ENCODE results near the gene LRRC27. TPM values are rescaled to one million over a fixed set of nuclear protein-coding genes. Genes with fewer than 3 reads are reported as not detected.

The LRRC27 gene
- total and polyA plus RNA-seq, 7 experiments from 2014 or later, result 1.8 to 10.8 (median 6.0) TPM

DNA sequence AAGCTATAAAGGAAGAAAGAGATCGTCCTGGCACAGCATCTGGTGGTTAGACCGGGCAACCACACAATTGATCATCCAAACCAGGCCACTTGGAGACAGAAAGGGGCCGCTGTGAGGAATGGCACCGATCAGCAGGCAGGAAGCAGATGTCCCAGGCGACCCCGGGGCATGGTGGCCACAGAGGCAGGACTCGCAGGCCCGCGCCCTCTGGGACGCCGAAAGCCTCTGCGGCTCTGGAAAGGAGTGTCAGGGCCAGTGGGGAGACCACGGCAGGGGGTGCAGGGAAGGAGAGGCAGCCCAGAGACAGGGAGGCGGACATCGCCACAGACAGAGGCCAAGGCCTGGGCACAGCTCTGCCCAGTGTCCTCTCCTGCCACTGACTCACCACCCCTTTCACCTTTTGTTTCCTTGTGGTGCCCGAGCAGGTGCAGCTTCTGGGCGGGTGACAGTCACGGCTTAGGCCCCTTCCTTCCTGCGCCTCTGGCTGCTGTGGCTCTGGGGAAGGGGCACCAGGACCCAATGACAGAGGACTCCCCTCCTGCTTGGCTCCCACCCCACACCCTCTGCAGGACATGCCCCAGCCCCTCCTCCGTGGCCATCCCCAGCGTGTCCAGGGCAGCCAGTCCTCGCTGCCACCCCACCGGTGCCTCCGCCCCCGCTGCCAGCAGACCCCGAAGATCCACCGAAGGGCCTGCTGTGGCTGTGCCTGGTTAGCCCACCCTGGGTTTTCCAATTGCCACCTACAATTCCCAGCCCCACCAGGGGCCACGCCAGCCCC is 35.1 kb upstream of the LRRC27 start:
- Mint-ChIP-seq H3K36me3 (peaks cover 0 to 6% (median 0%) of the 10 kb centered on the region in 5 donors), H3K27ac (no peak overlapping the region), H3K9me3 (no peaks in the 10 kb centered on the region), H3K4me3 (no peak overlapping the region), H3K4me1 (peaks cover 4 to 15% (median 7%) of the 10 kb centered on the region in 7 donors), H3K27me3 (peaks cover 0 to 3% (median 0%) of the 10 kb centered on the region in 5 donors)
- ChIA-PET POLR2A (no interaction called here), CTCF (no interaction called here)
- intact Hi-C loops (cut with micrococcal nuclease), result no loop called here
- Histone ChIP-seq H3K4me3 (ENCODE audit: low read length) (no peak overlapping the region), H3K36me3 (ENCODE audit: control insufficient read depth in 2 of 3, insufficient read depth in 3 of 3, low read length in 3 of 3) (no peaks in the 10 kb centered on the region), H3K9me3 (ENCODE audit: control insufficient read depth in 2 of 3, low read length in 3 of 3) (no peaks in the 10 kb centered on the region), H3K27ac (ENCODE audit: low read depth, low read length) (no peak overlapping the region), H3K4me1 (ENCODE audit: control insufficient read depth in 2 of 2, insufficient read depth in 2 of 2, low read length in 2 of 2) (no peaks in the 10 kb centered on the region), H3K27me3 (ENCODE audit: control insufficient read depth in 2 of 2, insufficient read depth in 2 of 2, low read length in 2 of 2) (no peaks in the 10 kb centered on the region)
- DNase-seq (no peak), ATAC-seq (no peak)

DNA sequence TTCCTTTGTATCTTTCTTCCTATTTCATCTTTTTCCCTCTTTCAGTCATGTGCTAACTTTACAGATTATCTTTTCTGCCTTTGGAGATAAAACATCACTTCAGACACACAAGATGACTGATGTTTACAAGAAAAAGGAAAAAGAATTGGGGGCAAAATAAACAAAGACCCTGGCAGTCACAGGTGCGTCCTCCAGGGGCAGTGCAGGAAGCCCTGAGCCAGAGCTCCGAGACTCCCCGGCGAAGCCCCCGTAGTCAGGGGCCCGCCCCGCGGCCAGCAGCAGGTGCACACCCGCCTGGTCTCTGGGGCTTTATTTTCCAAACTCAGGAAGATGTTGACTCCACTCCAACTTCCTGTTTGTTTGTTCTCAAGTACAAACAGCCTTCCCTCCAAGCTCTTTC is 34.5 kb upstream of the LRRC27 start:
- Mint-ChIP-seq H3K4me1 (peaks cover 4 to 15% (median 5%) of the 10 kb centered on the region in 7 donors), H3K27me3 (peaks cover 0 to 3% (median 0%) of the 10 kb centered on the region in 5 donors), H3K4me3 (no peak overlapping the region), H3K36me3 (peaks cover 0 to 6% (median 0%) of the 10 kb centered on the region in 5 donors), H3K27ac (no peak overlapping the region), H3K9me3 (no peaks in the 10 kb centered on the region)
- Histone ChIP-seq H3K27ac (ENCODE audit: low read depth, low read length) (no peak overlapping the region), H3K4me3 (ENCODE audit: low read length) (no peak overlapping the region), H3K36me3 (ENCODE audit: control insufficient read depth in 2 of 3, insufficient read depth in 3 of 3, low read length in 3 of 3) (no peaks in the 10 kb centered on the region), H3K27me3 (ENCODE audit: control insufficient read depth in 2 of 2, insufficient read depth in 2 of 2, low read length in 2 of 2) (no peaks in the 10 kb centered on the region), H3K9me3 (ENCODE audit: control insufficient read depth in 2 of 3, low read length in 3 of 3) (no peaks in the 10 kb centered on the region), H3K4me1 (ENCODE audit: control insufficient read depth in 2 of 2, insufficient read depth in 2 of 2, low read length in 2 of 2) (no peaks in the 10 kb centered on the region)
- DNase-seq (no peak), ATAC-seq (no peak)
- intact Hi-C loops (cut with micrococcal nuclease), result no loop called here
- ChIA-PET POLR2A (no interaction called here), CTCF (no interaction called here)

DNA sequence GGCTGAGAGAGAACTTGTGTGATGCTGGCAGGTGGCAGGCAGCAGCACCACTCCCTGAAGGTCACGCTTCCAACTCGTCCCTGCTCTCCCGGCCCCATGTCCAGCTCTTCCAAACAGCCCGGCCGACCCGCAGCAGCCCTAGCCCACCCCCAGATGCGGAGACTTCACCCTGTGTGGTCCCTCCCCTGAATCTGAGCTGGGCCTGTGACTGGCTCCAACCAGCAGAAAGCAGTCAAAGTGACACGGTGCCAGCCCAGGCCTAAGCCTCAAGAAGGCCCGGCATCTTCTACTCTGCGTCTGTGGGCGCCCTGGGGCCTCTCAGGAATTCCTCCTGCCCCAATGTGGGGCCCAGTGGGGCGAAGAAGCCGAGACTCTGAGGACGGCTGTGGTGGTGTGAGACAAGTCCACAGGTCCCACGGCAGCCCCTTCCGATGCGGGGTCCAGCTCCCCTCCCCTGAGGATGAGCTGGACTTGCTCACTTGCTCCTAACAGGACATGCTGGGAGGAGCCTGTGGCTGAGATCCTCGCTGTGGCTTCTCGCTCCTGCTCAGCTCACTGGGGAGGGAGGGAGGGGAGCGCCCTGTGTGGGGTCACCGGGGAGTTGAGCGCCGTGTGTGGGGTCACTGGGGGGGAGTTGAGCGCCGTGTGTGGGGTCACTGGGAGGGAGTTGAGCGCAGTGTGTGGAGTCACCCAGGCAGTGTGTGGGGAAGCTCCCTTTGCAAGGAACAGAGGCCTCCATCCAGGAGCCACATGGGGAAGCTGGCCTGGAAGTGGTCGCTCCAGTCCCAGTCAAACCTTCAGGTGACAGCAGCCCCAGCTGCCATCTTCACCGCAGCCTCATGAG is 33.7 kb upstream of the LRRC27 start:
- H3K9me3 ChIP-seq (ENCODE audit: control insufficient read depth in 2 of 3, low read length in 3 of 3), result no peaks in the 10 kb centered on the region
- DNase-seq (no peak), ATAC-seq (no peak)
- no peaks in the 10 kb centered on the region for H3K4me1 ChIP-seq (ENCODE audit: control insufficient read depth in 2 of 2, insufficient read depth in 2 of 2, low read length in 2 of 2)
- intact Hi-C loops (cut with micrococcal nuclease), result no loop called here
- Mint-ChIP-seq H3K27me3 (peaks cover 0 to 3% (median 0%) of the 10 kb centered on the region in 5 donors), H3K9me3 (no peaks in the 10 kb centered on the region), H3K4me3 (no peak overlapping the region), H3K36me3 (peaks cover 0 to 6% (median 0%) of the 10 kb centered on the region in 5 donors), H3K27ac (no peak overlapping the region), H3K4me1 (peaks cover 4 to 15% (median 6%) of the 10 kb centered on the region in 7 donors)
- no peak overlapping the region for H3K4me3 ChIP-seq (ENCODE audit: low read length)
- no peaks in the 10 kb centered on the region for H3K36me3 ChIP-seq (ENCODE audit: control insufficient read depth in 2 of 3, insufficient read depth in 3 of 3, low read length in 3 of 3)
- H3K27ac ChIP-seq (ENCODE audit: low read depth, low read length), result no peak overlapping the region
- H3K27me3 ChIP-seq (ENCODE audit: control insufficient read depth in 2 of 2, insufficient read depth in 2 of 2, low read length in 2 of 2), result no peaks in the 10 kb centered on the region
- CTCF ChIA-PET, result no interaction called here
- POLR2A ChIA-PET, result no interaction called here

DNA sequence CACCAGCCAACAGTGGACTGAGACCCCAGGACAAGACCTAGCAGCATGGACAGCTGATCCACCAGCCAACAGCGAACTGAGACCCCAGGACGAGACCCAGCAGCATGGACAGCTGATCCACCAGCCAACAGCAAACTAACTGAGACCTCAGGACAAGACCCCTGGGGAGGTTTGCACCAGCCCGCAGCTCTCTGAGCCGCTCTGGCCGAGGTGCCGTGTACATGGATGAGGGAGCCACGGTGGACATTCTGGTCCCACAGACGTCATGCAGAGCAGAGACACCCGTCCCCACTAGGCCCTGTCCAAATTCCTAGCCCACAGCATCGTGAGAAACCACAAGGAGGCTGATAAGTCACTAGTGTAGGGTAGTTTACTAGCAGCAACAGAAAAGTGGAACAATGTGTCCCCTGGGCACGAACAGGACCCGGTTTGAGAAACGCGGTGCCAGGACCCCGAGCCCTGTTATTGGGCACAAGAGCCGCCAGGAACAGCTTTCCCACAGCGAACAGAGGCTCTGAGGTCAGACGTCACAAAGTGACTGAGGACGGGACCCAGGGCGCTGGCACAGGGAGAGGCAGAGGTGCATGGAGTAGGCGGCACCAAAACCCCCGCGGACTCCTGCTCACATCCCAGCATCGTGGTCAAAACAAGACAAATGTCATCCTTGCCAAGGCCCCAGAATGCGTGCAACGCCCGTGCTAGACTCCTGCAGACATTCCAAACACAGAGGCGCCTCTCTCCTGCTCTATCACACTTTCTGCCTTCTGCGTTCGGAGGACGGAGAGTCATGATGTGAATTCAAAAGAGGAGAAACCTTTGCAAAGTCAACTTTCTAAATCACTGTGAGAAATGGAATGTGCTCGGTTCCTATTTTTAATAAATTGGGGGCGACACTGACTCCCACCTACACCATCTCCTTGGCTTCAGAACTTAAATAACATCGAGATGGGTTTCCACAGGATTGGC is 32.3 kb upstream of the LRRC27 start:
- H3K9me3 Mint-ChIP-seq, result no peaks in the 10 kb centered on the region
- no peak overlapping the region for H3K27ac ChIP-seq (ENCODE audit: low read depth, low read length)
- peaks cover 0 to 8% (median 0%) of the 10 kb centered on the region in 5 donors for H3K27me3 Mint-ChIP-seq
- H3K9me3 ChIP-seq (ENCODE audit: control insufficient read depth in 2 of 3, low read length in 3 of 3), result no peaks in the 10 kb centered on the region
- intact Hi-C loops (cut with micrococcal nuclease), result loop anchor here in 1 of 2 donors (10.0 kb wide), 1 partner anchor 1005 kb away; the partner anchor contains the start of genes TUBGCP2 and ZNF511
- H3K36me3 Mint-ChIP-seq, result peaks cover 0 to 6% (median 0%) of the 10 kb centered on the region in 5 donors
- DNase-seq, result no peak
- H3K4me1 Mint-ChIP-seq, result peaks cover 4 to 10% (median 7%) of the 10 kb centered on the region in 7 donors
- no peak overlapping the region for H3K4me3 ChIP-seq (ENCODE audit: low read length)
- no peak for ATAC-seq
- no peak overlapping the region for H3K4me3 Mint-ChIP-seq
- POLR2A ChIA-PET, result no interaction called here
- H3K27ac Mint-ChIP-seq, result peak overlapping the region in 1 of 9 donors; percentile 51
- no peaks in the 10 kb centered on the region for H3K4me1 ChIP-seq (ENCODE audit: control insufficient read depth in 2 of 2, insufficient read depth in 2 of 2, low read length in 2 of 2)
- CTCF ChIA-PET, result interaction anchor here (0.6 kb wide), 1 partner anchor 45 kb away, joined by 4 read pairs; no protein-coding TSS in a partner anchor
- H3K27me3 ChIP-seq (ENCODE audit: control insufficient read depth in 2 of 2, insufficient read depth in 2 of 2, low read length in 2 of 2), result no peaks in the 10 kb centered on the region
- no peaks in the 10 kb centered on the region for H3K36me3 ChIP-seq (ENCODE audit: control insufficient read depth in 2 of 3, insufficient read depth in 3 of 3, low read length in 3 of 3)

DNA sequence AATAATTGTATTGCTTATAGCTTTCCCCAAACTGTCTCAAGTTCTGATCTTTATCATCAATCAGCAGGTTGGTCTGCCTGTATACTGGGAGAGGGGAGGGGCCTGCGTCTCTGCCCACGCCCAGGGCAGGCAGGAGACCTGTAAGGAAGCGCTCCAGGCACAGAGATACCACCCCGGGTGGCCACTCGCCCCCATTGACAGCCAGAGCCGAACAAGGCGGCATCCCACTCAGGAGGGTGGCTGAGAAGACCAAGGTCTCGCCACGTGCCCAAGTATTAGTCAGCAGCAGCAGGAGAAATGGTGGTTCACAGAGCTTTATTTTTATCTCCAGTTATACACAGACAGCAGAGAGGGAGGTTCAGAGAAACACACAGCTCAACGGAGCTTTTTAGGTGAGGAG is 31.4 kb upstream of the LRRC27 start:
- Histone ChIP-seq H3K27me3 (ENCODE audit: control insufficient read depth in 2 of 2, insufficient read depth in 2 of 2, low read length in 2 of 2) (no peaks in the 10 kb centered on the region), H3K9me3 (ENCODE audit: control insufficient read depth in 2 of 3, low read length in 3 of 3) (no peaks in the 10 kb centered on the region), H3K4me3 (ENCODE audit: low read length) (no peak overlapping the region), H3K4me1 (ENCODE audit: control insufficient read depth in 2 of 2, insufficient read depth in 2 of 2, low read length in 2 of 2) (no peaks in the 10 kb centered on the region), H3K36me3 (ENCODE audit: control insufficient read depth in 2 of 3, insufficient read depth in 3 of 3, low read length in 3 of 3) (no peaks in the 10 kb centered on the region), H3K27ac (ENCODE audit: low read depth, low read length) (no peak overlapping the region)
- DNase-seq (no peak), ATAC-seq (no peak)
- no peak overlapping the region for H3K27ac Mint-ChIP-seq
- intact Hi-C loops (cut with micrococcal nuclease), result loop anchor here in 1 of 2 donors (10.0 kb wide), 1 partner anchor 1004 kb away; the partner anchor contains the start of genes TUBGCP2 and ZNF511
- no peak overlapping the region for H3K4me3 Mint-ChIP-seq
- CTCF ChIA-PET, result no interaction called here
- peaks cover 0 to 10% (median 7%) of the 10 kb centered on the region in 7 donors for H3K4me1 Mint-ChIP-seq
- H3K9me3 Mint-ChIP-seq, result peaks cover 0 to 1% (median 0%) of the 10 kb centered on the region in 11 donors
- H3K36me3 Mint-ChIP-seq, result no peaks in the 10 kb centered on the region
- H3K27me3 Mint-ChIP-seq, result peaks cover 0 to 16% (median 0%) of the 10 kb centered on the region in 5 donors
- POLR2A ChIA-PET, result no interaction called here
